HG02884 (cell line): ENCODE data around the gene TFRC.
"Not testable (repeated sequence)": the region's sequence is repeated elsewhere in the genome, so short reads cannot be mapped to it uniquely, and the experiment has no call there.

Source experiments
- ATAC-seq: cut with Tn5 transposase; IDR thresholded peaks from one replicate; pipeline ENCODE4 v1.9.1; 2021; ENCODE audit warnings: mild to moderate bottlenecking, moderate library complexity; ENCODE audit not compliant: unreplicated experiment

The TFRC gene

GRCh38 chr3:196081834-196082618 is at the start of gene TFRC:
Gene TFRC (minus strand): TSS chr3:196082090. CDS start chr3:196077099, 4,991 bp downstream.
- ATAC-seq: peak; percentile 77

GRCh38 chr3:196128172-196128843 is 46.4 kb upstream of the TFRC start:
- ATAC-seq: no peak

- no peak for ATAC-seq
These were observed 45.6 kb upstream of the TFRC start for GRCh38 chr3:196127308-196128040.

DNA sequence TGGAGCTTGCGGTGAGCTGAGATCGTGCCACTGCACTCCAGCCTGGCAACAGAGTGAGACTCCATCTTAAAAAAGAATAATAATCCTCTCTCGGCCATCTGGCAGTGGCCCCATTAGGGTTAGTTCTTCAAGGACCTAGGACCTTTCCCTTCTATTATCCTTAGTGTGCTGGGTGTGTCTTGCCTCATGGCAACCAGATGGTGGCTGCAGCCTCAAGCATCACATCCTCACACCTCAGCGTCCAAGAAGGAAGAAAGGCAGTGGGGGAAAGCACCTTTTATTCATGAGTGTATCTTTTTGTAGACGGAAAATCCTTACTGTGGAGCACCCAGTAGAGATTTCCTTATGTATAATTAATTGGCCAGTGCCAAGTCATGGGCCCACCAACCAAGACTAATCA is 42.7 kb upstream of the TFRC start:
- ATAC-seq: no peak

DNA sequence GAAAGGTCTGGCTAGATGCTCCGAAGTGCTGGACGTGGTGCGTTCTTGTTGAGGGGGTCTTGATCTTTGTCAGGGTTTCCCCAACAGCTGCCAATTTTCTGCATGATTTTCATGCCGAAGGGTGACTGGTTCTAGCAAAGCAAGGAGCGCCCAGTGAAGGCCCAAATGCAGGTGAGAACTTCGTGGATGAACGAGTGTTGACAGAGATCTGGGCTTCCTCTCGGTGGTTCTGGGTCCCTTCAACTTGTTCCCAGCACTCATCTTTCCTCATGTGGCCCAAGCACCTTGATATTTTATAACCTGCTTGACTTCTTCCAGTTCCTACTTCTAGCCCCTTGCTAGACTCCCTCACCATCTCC is 40.8 kb upstream of the TFRC start:
- ATAC-seq: no peak

DNA sequence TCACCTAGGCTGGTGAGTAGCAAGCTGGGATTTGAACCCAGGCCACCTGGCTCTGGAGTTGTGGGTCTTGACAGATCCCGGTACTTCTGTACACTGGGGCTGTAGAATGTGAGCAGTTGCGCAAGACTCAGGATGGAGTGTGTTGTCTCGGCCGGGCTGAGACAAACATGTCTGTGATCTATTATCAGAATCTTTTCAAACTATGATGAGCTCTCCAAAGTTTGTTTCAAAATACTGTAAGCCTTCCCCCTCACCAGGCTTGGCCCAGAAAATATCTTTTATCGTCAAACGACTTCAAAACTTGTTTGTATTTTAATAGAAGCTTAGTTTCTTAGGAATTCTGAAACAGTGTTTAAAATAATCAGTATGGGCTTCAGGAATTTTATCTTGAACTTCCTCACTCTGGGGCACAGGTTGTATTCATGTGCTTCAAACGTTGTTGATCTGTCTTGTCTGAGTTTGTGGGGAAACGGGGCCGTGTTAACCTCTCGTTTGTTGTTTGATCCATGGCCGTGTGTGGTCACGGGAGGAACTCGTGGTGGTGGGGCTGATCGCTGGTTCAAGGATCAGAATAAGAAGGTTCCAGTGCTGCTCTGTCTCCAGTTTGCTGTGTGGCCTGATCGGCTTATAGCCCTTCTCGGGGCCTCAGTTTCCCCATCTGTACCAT is 40.3 kb upstream of the TFRC start:
- ATAC-seq: no peak

GRCh38 chr3:196121066-196121465 is 39.2 kb upstream of the TFRC start:
- no peak for ATAC-seq

GRCh38 chr3:196120291-196120951 is 38.5 kb upstream of the TFRC start:
- no peak for ATAC-seq

DNA sequence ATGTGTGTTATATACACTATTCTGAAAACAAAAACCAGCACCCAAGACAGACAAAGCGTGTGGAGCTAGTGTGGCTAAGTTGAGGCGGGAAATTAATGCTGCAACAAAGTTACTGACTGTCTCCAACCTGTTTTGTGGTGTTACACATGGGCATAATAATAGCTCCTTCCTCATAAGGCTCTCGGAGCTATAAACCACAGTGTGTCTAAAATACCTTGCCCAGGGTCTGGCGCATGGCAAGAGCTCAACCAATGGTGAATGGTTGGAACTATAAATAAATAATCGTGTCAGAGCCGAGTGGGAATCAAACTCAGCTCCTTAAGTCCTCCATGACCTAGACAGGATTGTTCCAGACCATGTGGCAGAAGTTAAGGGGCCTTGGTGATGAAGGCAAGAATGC is 35.9 kb upstream of the TFRC start:
- ATAC-seq: no peak

DNA sequence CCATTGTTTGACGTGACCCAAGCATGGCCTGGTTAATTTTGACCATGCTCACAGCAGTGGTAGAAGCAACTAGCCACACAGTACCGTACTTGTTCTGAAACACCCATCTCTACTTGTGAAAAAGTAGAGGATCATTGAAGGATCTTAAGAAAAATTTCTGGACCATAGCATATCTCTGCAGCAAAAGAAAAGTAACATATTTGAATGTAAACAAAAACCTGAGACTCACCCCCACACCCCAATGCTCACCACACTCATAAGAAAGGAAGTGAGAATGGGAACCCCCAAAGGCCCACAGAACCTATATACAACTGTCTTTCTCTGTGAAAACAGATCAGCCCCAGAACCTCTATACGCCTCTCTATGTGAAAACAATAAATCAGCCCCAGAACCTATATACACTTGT is 33.8 kb upstream of the TFRC start:
- peak; percentile 55 for ATAC-seq

DNA sequence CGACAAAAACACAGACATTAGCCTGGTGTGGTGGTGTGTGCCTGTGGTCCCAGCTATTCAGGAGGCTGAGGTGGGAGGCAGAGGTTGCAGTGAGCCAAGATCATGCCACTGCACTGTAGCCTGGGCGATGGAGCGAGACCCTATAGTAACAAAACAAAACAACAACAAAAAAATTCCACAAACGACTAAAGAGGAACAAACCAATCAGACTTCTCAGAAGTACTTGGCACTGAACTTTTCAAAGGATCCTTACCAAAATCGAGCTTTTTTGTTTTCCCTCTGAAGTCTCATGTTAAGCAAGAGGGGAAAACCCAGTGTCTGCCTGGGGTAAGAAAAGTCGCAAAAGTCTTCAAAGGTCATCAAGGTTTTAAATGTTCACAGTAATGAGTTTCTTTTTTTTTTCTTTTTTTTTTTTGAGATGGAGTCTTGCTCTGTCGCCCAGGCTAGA is 30.1 kb upstream of the TFRC start:
- ATAC-seq: no peak

DNA sequence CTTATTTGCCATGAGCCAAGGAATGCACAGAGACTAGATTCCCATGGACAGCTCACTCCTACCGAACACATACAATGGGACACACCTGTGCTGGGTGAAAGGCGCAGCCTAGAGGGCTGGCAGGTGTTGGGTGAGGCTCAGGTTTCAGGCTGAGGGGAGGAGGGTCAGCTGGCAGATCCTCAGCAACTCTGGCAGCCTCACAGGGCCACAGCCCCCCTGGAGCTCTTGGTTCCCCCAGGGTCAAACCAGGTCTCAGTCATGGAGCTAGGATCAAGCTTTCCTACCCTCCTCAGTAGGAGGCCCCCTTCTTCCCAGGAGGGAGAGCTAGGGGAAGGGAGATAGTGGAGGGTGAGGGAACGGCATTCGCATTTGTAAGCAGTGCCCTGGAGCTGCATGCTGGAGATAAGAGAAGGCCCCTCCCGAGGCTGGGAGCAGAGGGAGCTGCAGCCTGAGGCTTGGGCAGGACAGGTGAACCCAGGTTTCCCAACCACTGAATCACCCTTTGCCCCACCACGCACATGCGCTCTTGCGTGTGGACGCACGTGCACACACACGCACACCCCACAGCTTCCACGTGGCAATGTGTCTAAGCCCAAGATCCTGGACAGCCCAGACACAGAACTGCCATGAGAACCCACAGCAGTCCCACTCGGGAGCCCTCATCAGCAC is 26.3 kb upstream of the TFRC start:
- ATAC-seq: no peak

DNA sequence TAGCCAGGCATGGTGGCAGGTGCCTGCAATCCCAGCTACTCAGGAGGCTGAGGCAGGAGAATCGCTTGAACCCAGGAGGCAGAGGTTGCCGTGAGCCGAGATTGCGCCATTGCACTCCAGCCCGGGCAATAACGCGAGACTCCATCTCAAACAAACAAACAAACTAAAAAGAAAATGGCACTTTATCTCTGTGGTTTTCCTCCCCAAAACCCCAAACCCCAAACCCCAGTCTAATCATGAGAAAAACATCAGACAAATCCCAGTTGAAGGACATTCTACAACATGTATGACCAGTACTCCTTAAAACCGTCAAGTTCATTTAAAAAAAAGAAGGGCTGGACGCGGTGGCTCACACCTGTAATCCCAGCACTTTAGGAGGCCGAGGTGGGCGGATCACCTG is 22.8 kb upstream of the TFRC start:
- ATAC-seq: not testable (repeated sequence)

GRCh38 chr3:196098365-196098980 is 16.6 kb upstream of the TFRC start:
- not testable (repeated sequence) for ATAC-seq

- ATAC-seq: no peak
These were observed 15.7 kb upstream of the TFRC start for GRCh38 chr3:196097373-196098154.

DNA sequence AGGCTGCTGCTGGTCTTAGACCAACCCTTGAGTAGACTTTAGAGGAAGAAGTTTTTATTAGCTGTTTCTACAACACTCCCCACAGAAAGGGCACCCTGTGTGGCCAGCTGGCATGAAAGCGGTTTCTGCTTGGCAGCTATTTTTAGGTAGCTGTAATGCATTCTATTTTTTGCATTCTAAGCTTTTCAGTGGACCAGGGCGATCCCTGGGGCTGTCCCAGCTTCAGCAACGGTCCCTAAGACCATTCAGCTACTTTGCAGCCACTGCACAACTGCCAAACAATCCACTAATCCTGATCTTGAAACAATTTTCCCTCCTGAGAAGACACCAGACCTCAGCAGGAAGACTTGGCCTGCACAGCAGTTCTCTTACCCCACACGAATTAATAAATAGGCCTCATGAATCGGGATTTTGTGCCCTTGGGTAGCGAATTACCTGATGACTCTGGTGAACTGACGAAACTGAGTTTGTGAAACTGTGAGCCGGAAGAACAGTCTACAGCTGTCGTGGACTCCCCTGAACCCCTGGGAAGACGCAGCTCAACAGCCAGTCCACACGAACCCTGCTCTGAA is 14.6 kb upstream of the TFRC start:
- peak; percentile 71 for ATAC-seq

- ATAC-seq: no peak
These were observed 11.6 kb upstream of the TFRC start for GRCh38 chr3:196093317-196094111.

DNA sequence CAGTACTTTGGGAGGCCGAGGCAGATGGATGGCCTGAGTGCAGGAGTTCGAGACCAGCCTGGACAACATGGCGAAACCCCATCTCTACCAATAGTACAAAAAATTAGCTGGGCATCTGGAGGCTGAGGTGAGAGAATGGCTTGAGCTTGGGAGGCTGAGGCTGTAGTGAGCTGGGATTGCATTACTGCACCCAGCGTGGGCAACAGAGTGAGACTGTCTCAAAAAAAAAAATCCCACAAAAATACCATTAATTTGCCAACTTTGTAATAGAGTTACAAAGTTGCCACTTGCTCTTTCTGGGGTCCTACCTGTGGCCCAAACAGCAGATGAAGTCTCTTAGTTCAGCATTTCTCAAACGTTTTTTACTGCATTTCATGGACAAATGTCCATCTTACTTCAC is 6.0 kb upstream of the TFRC start:
- no peak for ATAC-seq
